Tibial nerve (tissue), 4 donors: Measurements from ENCODE around the gene POU6F2. TPM values are rescaled to one million over a fixed set of nuclear protein-coding genes. Genes with fewer than 3 reads are reported as not detected.

Experiments
- DNase-seq, 2 donors: peaks; one replicate each; pipeline ENCODE4 v3.0.0-alpha.2; 2019; ENCODE audit warnings: low spot score in 2 of 2
- H3K27ac ChIP-seq, 4 donors: fragments of 200-600 bp; sonication (generic) in 3 of 4; one replicate each; pipeline ENCODE4 v1.5.1; 2017 to 2019; ENCODE audit warnings: mild to moderate bottlenecking in 1 of 4
- H3K27me3 ChIP-seq, 2 donors: fragments of 200-600 bp; sonication (generic) in 1 of 2; one replicate each; pipeline versions ENCODE4 v1.5.1 to v1.6.0; 2017 to 2019
- H3K36me3 ChIP-seq, 3 donors: fragments of 200-600 bp; sonication (generic); one replicate each; pipeline ENCODE4 v1.5.1; 2018 to 2019
- H3K4me1 ChIP-seq, 4 donors: fragments of 200-600 bp; sonication (generic) in 3 of 4; one replicate each; pipeline ENCODE4 v1.5.1; 2017 to 2019
- H3K4me3 ChIP-seq, 4 donors: fragments of 200-600 bp; sonication (generic) in 3 of 4; one replicate each; pipeline ENCODE4 v1.5.1; 2017 to 2019; ENCODE audit warnings: mild to moderate bottlenecking in 1 of 4, moderate library complexity in 1 of 4
- H3K9me3 ChIP-seq, 4 donors: fragments of 200-600 bp; sonication (generic) in 3 of 4; one replicate each; pipeline ENCODE4 v1.5.1; 2017 to 2019
- CTCF ChIP-seq, 5 experiments: fragments of 200-600 bp in 3 of 5; fragments of 450-650 bp in 2 of 5; sonication (generic) in 3 of 5; IDR thresholded peaks; one replicate each; pipeline ENCODE4 v1.5.1; 2016 to 2019; ENCODE audit warnings: antibody characterized with exemption in 5 of 5, mild to moderate bottlenecking in 3 of 5, moderate library complexity in 2 of 5
- EP300 ChIP-seq, 2 donors: sonication (generic); formaldehyde crosslinking; IDR thresholded peaks; one replicate each; pipeline ENCODE4 v1.6.1; 2017; ENCODE audit warnings: antibody characterized with exemption in 2 of 2, mild to moderate bottlenecking in 1 of 2
- POLR2A ChIP-seq, 2 donors: fragments of 450-650 bp; IDR thresholded peaks; one replicate each; pipeline ENCODE4 v1.6.1; 2017; ENCODE audit warnings: antibody characterized with exemption in 2 of 2, mild to moderate bottlenecking in 2 of 2, moderate library complexity in 2 of 2
- WGBS, 2 donors: methylation state at CpG; one replicate each; pipeline ENCODE4 v1.1.5; 2018; 5-methylcytosine and 5-hydroxymethylcytosine counted together
- total RNA-seq, 4 donors: library from RNA; depleted of rRNA; stranded (reverse); fragments of >200 nt; gene quantifications; one replicate each; pipeline ENCODE4 v1.1.0, GENCODE V29; 2016

POU6F2 gene
- total RNA-seq, 4 donors from 2014 or later: 0.21 to 1.8 (median 1.3) TPM

DNA sequence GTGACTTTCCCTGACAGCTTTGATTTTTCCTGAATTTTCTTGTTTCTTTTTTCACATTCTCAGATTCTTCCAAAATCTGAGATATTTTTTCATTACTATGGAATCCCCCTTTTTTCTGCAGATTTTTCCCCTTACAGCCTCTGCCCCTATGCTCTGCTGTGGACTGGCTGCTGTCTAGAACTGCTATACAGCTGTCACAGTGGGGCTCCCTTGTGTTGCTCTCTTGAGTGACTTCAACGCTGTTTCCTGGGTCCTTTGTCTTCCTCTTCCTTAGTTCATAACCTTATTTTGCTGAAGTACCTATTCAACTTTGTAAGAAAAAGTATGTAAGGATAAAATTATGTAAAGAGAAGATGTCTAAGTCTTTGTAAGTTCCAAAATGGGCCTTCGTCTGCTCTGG is 354.4 kb downstream of the POU6F2 start:
- Histone ChIP-seq H3K27me3 (no peaks in the 10 kb centered on the region), H3K4me3 (no peak overlapping the region), H3K27ac (no peak overlapping the region), H3K4me1 (no peaks in the 10 kb centered on the region), H3K9me3 (no peaks in the 10 kb centered on the region), H3K36me3 (no peaks in the 10 kb centered on the region)
- TF ChIP-seq POLR2A (IDR thresholded peaks at IDR 0.05) (no peak), EP300 (IDR thresholded peaks at IDR 0.05) (no peak), CTCF (IDR thresholded peaks at IDR 0.05) (no peak)
- DNase-seq: no peak
- 67 to 69% methylated on average over 2 of the region's 2 CpGs for WGBS, 2 donors

DNA sequence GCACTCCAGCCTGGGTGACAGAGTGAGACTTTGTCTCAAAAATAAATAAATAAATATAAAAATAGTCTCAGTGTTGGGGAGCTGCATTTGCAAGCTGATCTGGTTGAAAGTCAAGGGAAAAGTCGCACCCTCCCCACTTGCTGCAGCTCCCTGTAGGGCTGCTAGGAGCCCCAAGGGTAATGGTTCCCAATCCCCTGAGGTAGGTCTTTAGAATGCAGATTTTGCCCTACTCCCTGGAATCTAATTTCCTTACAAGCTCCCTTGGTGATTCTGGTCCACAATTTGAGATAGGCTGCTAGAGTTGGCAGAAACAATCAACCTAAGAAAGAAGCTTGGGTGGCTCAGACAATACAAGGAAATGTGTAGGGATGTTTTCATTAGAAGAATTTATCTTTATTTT is 356.0 kb downstream of the POU6F2 start:
- H3K4me3 ChIP-seq: no peak overlapping the region
- no peaks in the 10 kb centered on the region for H3K36me3 ChIP-seq
- no peak overlapping the region for H3K27ac ChIP-seq
- TF ChIP-seq POLR2A (IDR thresholded peaks at IDR 0.05) (no peak), EP300 (IDR thresholded peaks at IDR 0.05) (no peak), CTCF (IDR thresholded peaks at IDR 0.05) (no peak)
- H3K9me3 ChIP-seq: no peaks in the 10 kb centered on the region
- H3K4me1 ChIP-seq: no peaks in the 10 kb centered on the region
- DNase-seq: no peak
- H3K27me3 ChIP-seq: no peaks in the 10 kb centered on the region
- WGBS, 2 donors: 73 to 76% methylated on average over 1 of the region's 1 CpG

DNA sequence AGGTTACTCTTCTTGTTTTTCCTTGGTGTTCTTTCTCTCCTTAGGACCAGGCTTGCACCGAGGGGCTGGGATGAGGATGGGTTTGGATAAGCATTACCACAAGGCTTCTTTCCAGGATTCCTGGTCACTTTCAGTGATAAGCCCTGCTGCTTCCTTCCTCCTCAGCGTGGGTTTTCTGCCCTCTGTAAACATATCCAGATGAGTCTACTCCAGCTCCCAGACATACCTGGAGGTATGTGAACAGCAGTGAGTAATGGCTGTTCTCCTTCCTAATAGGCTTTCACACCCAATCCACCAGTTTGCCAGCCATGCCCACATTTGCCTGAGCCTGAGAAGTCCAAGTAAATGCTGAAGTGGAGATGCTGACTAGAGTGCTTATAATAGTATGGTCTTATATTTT is 358.7 kb downstream of the POU6F2 start:
- WGBS, 2 donors: 61 to 72% methylated on average over 2 of the region's 2 CpGs

DNA sequence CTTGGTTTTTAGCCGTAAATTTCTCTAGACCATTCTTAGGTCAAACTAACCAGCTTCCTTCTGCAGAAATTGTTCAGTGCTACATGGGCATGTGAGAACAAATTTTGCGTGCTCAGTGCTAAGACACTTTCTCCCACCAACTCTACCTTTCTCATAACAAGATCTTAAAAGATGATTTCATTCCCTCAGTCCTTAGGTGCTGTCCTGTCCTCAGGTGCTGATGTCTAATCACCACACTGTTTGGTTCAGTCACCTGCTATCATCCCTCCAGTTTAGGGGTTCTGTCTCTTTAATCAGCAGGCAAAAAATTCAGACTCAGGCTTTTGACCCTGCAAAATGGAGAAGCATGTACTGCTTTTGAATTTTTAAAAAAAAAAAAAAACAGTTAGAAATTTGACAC is 361.0 kb downstream of the POU6F2 start:
- TF ChIP-seq CTCF (IDR thresholded peaks at IDR 0.05) (no peak), EP300 (IDR thresholded peaks at IDR 0.05) (no peak), POLR2A (IDR thresholded peaks at IDR 0.05) (no peak)
- WGBS, 2 donors: 93 to 97% methylated on average over 2 of the region's 2 CpGs
- no peak overlapping the region for H3K4me3 ChIP-seq

More for the DNA sequence above, 358.7 kb downstream of the POU6F2 start:
- H3K4me3 ChIP-seq: no peak overlapping the region
- H3K27me3 ChIP-seq: no peaks in the 10 kb centered on the region
- H3K36me3 ChIP-seq: no peaks in the 10 kb centered on the region
- no peak for DNase-seq
- no peak overlapping the region for H3K27ac ChIP-seq
- peaks cover 0 to 3% (median 0%) of the 10 kb centered on the region in 4 donors for H3K4me1 ChIP-seq
- no peaks in the 10 kb centered on the region for H3K9me3 ChIP-seq
- TF ChIP-seq EP300 (IDR thresholded peaks at IDR 0.05) (no peak), CTCF (IDR thresholded peaks at IDR 0.05) (no peak), POLR2A (IDR thresholded peaks at IDR 0.05) (no peak)

DNA sequence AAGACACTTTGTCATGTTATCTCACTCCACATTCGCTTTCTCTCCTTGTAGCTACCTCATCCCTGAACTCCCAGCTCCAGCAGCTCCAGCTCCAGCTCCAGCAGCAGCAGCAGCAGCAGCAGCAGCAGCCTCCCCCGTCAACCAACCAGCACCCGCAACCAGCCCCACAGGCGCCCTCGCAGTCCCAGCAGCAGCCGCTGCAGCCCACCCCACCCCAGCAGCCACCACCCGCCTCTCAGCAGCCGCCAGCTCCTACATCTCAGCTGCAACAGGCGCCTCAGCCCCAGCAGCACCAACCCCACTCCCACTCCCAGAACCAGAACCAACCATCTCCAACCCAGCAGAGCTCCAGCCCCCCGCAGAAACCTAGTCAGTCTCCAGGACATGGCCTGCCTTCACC is 361.9 kb downstream of the POU6F2 start:
- TF ChIP-seq EP300 (IDR thresholded peaks at IDR 0.05) (no peak), POLR2A (IDR thresholded peaks at IDR 0.05) (no peak), CTCF (IDR thresholded peaks at IDR 0.05) (no peak)
- Histone ChIP-seq H3K4me3 (no peak overlapping the region), H3K27me3 (no peaks in the 10 kb centered on the region), H3K4me1 (peaks cover 0 to 3% (median 0%) of the 10 kb centered on the region in 4 donors), H3K9me3 (no peaks in the 10 kb centered on the region), H3K27ac (no peak overlapping the region), H3K36me3 (no peaks in the 10 kb centered on the region)
- no peak for DNase-seq
- 91 to 96% methylated on average over 10 of the region's 10 CpGs for WGBS, 2 donors

More for the DNA sequence above, 361.0 kb downstream of the POU6F2 start:
- Histone ChIP-seq H3K27ac (no peak overlapping the region), H3K4me1 (peaks cover 0 to 3% (median 0%) of the 10 kb centered on the region in 4 donors), H3K27me3 (no peaks in the 10 kb centered on the region), H3K9me3 (no peaks in the 10 kb centered on the region), H3K36me3 (no peaks in the 10 kb centered on the region)
- no peak for DNase-seq
